ENCODE measurements around the gene TTC12. TPM values are rescaled to one million over a fixed set of nuclear protein-coding genes. Genes with fewer than 3 reads are reported as not detected.

The TTC12 gene
- total RNA-seq: 10 to 100 TPM; 16.3 to 17.6 TPM

GRCh38 chr11:113314389-113315301 is at the start of gene TTC12:
TTC12 (plus strand) TSS chr11:113314583; CDS start chr11:113316258, 1,675 bp downstream.
- no peaks in the 10 kb centered on the region for H3K27me3 Mint-ChIP-seq
- intact Hi-C loops (cut with DNase I, micrococcal nuclease): loop anchor here (1.0 to 10.0 kb wide), 13 partner anchors 273 to 1710 kb away; partner anchors contain the start of genes USP28 (in 2 of the 2), ZW10 (in 2 of the 2), ALG9 (in 1 of the 2) and C11orf71 (in 1 of the 2)
- ATAC-seq (peak; percentile 99), DNase-seq (peak; percentile 97)
- H3K4me1 Mint-ChIP-seq: peaks cover 24% of the 10 kb centered on the region
- CTCF ChIA-PET: interaction anchor here (1.1 kb wide), 2 partner anchors 9 to 459 kb away, joined by 3 to 4 read pairs; partner anchors contain the start of gene ZW10
- H3K4me3 Mint-ChIP-seq: peak within 1 kb of the TSS; percentile 77
- POLR2A ChIA-PET: no interaction called here
- H3K9me3 Mint-ChIP-seq (ENCODE audit: low read depth): peaks cover 3% of the 10 kb centered on the region
- peak within 1 kb of the TSS; percentile 82 for H3K27ac Mint-ChIP-seq
- H3K36me3 Mint-ChIP-seq (ENCODE audit: low read depth): peaks cover 31% of the 10 kb centered on the region

- Mint-ChIP-seq H3K9me3 (ENCODE audit: low read depth) (no peaks in the 10 kb centered on the region), H3K4me1 (no peaks in the 10 kb centered on the region), H3K27ac (no peak overlapping the region), H3K4me3 (no peak overlapping the region), H3K27me3 (peaks cover 7% of the 10 kb centered on the region), H3K36me3 (ENCODE audit: low read depth) (no peaks in the 10 kb centered on the region)
- DNase-seq (no peak), ATAC-seq (no peak)
- POLR2A ChIA-PET: no interaction called here
- intact Hi-C loops (cut with DNase I, micrococcal nuclease): no loop called here
- CTCF ChIA-PET: no interaction called here
Measured at GRCh38 chr11:113265362-113265761, 49.0 kb upstream of the TTC12 start.

GRCh38 chr11:113267493-113267892 is 46.9 kb upstream of the TTC12 start:
- ATAC-seq: no peak
- Mint-ChIP-seq H3K4me3 (no peak overlapping the region), H3K27ac (no peak overlapping the region), H3K36me3 (ENCODE audit: low read depth) (no peaks in the 10 kb centered on the region), H3K9me3 (ENCODE audit: low read depth) (no peaks in the 10 kb centered on the region), H3K27me3 (peaks cover 7% of the 10 kb centered on the region), H3K4me1 (no peaks in the 10 kb centered on the region)
- ChIA-PET POLR2A (no interaction called here), CTCF (interaction anchor here (0.7 kb wide), 1 partner anchor 603 kb away, joined by 3 read pairs; no protein-coding TSS in a partner anchor)
- no peak for DNase-seq
- intact Hi-C loops (cut with DNase I, micrococcal nuclease): no loop called here

- no peaks in the 10 kb centered on the region for H3K4me1 Mint-ChIP-seq
- no peak for DNase-seq
- H3K4me3 Mint-ChIP-seq: no peak overlapping the region
- ATAC-seq: no peak
- intact Hi-C loops (cut with DNase I, micrococcal nuclease): no loop called here
- ChIA-PET POLR2A (no interaction called here), CTCF (no interaction called here)
- H3K27ac Mint-ChIP-seq: no peak overlapping the region
- no peaks in the 10 kb centered on the region for H3K36me3 Mint-ChIP-seq (ENCODE audit: low read depth)
- no peaks in the 10 kb centered on the region for H3K9me3 Mint-ChIP-seq (ENCODE audit: low read depth)
- H3K27me3 Mint-ChIP-seq: peaks cover 7% of the 10 kb centered on the region
Measured at GRCh38 chr11:113269096-113269495, 45.3 kb upstream of the TTC12 start.

GRCh38 chr11:113269636-113270035 is 44.7 kb upstream of the TTC12 start:
- ATAC-seq (no peak), DNase-seq (no peak)
- POLR2A ChIA-PET: no interaction called here
- intact Hi-C loops (cut with DNase I, micrococcal nuclease): no loop called here
- Mint-ChIP-seq H3K4me3 (no peak overlapping the region), H3K27me3 (peaks cover 7% of the 10 kb centered on the region), H3K27ac (no peak overlapping the region), H3K36me3 (ENCODE audit: low read depth) (no peaks in the 10 kb centered on the region), H3K4me1 (no peaks in the 10 kb centered on the region), H3K9me3 (ENCODE audit: low read depth) (no peaks in the 10 kb centered on the region)
- CTCF ChIA-PET: no interaction called here

- Mint-ChIP-seq H3K4me1 (no peaks in the 10 kb centered on the region), H3K9me3 (ENCODE audit: low read depth) (no peaks in the 10 kb centered on the region), H3K36me3 (ENCODE audit: low read depth) (no peaks in the 10 kb centered on the region), H3K4me3 (no peak overlapping the region), H3K27me3 (peaks cover 7% of the 10 kb centered on the region), H3K27ac (no peak overlapping the region)
- DNase-seq (no peak), ATAC-seq (no peak)
- intact Hi-C loops (cut with DNase I, micrococcal nuclease): no loop called here
- ChIA-PET POLR2A (no interaction called here), CTCF (no interaction called here)
Measured at GRCh38 chr11:113270080-113270479, 44.3 kb upstream of the TTC12 start.

GRCh38 chr11:113271551-113272245 is 42.7 kb upstream of the TTC12 start:
- no peak for ATAC-seq

GRCh38 chr11:113272281-113272680 is 42.1 kb upstream of the TTC12 start:
- ATAC-seq (no peak), DNase-seq (no peak)
- Mint-ChIP-seq H3K27me3 (peaks cover 2% of the 10 kb centered on the region), H3K36me3 (ENCODE audit: low read depth) (no peaks in the 10 kb centered on the region), H3K4me1 (no peaks in the 10 kb centered on the region), H3K27ac (no peak overlapping the region), H3K9me3 (ENCODE audit: low read depth) (no peaks in the 10 kb centered on the region), H3K4me3 (no peak overlapping the region)
- POLR2A ChIA-PET: no interaction called here
- intact Hi-C loops (cut with DNase I, micrococcal nuclease): no loop called here
- CTCF ChIA-PET: no interaction called here

More at GRCh38 chr11:113271551-113272245, 42.7 kb upstream of the TTC12 start:
- POLR2A ChIA-PET: no interaction called here
- peaks cover 5% of the 10 kb centered on the region for H3K27me3 Mint-ChIP-seq
- H3K9me3 Mint-ChIP-seq (ENCODE audit: low read depth): no peaks in the 10 kb centered on the region
- CTCF ChIA-PET: no interaction called here
- no peak overlapping the region for H3K27ac Mint-ChIP-seq
- no peaks in the 10 kb centered on the region for H3K4me1 Mint-ChIP-seq
- no peaks in the 10 kb centered on the region for H3K36me3 Mint-ChIP-seq (ENCODE audit: low read depth)
- intact Hi-C loops (cut with DNase I, micrococcal nuclease): no loop called here
- DNase-seq: no peak
- no peak overlapping the region for H3K4me3 Mint-ChIP-seq

- DNase-seq (no peak), ATAC-seq (no peak)
- H3K9me3 Mint-ChIP-seq (ENCODE audit: low read depth): no peaks in the 10 kb centered on the region
- CTCF ChIA-PET: no interaction called here
- intact Hi-C loops (cut with DNase I, micrococcal nuclease): no loop called here
- peaks cover 2% of the 10 kb centered on the region for H3K27me3 Mint-ChIP-seq
- POLR2A ChIA-PET: no interaction called here
- H3K4me1 Mint-ChIP-seq: no peaks in the 10 kb centered on the region
- H3K4me3 Mint-ChIP-seq: no peak overlapping the region
- H3K36me3 Mint-ChIP-seq (ENCODE audit: low read depth): no peaks in the 10 kb centered on the region
- H3K27ac Mint-ChIP-seq: no peak overlapping the region
Measured at GRCh38 chr11:113272927-113273615, 41.3 kb upstream of the TTC12 start.

- Mint-ChIP-seq H3K36me3 (ENCODE audit: low read depth) (no peaks in the 10 kb centered on the region), H3K27ac (no peak overlapping the region), H3K4me1 (no peaks in the 10 kb centered on the region), H3K27me3 (peaks cover under 1% of the 10 kb centered on the region), H3K4me3 (no peak overlapping the region), H3K9me3 (ENCODE audit: low read depth) (no peaks in the 10 kb centered on the region)
- CTCF ChIA-PET: no interaction called here
- no peak for DNase-seq
- ATAC-seq: no peak
- intact Hi-C loops (cut with DNase I, micrococcal nuclease): no loop called here
- POLR2A ChIA-PET: no interaction called here
Measured at GRCh38 chr11:113273720-113274119, 40.7 kb upstream of the TTC12 start.

GRCh38 chr11:113274713-113275582 is 39.4 kb upstream of the TTC12 start:
- intact Hi-C loops (cut with DNase I, micrococcal nuclease): no loop called here

More at GRCh38 chr11:113274713-113275582, 39.4 kb upstream of the TTC12 start:
- Mint-ChIP-seq H3K4me3 (no peak overlapping the region), H3K27me3 (no peaks in the 10 kb centered on the region), H3K27ac (no peak overlapping the region), H3K36me3 (ENCODE audit: low read depth) (no peaks in the 10 kb centered on the region), H3K4me1 (no peaks in the 10 kb centered on the region), H3K9me3 (ENCODE audit: low read depth) (no peaks in the 10 kb centered on the region)
- ATAC-seq: no peak
- POLR2A ChIA-PET: no interaction called here
- DNase-seq: no peak
- CTCF ChIA-PET: interaction anchor here (0.8 kb wide), 1 partner anchor 455 kb away, joined by 3 read pairs; no protein-coding TSS in a partner anchor
